Keratinocyte (primary cell): ENCODE results near the gene HOXD13. TPM values are rescaled to one million over a fixed set of nuclear protein-coding genes. Genes with fewer than 3 reads are reported as not detected.
A peak's percentile ranks its signal among the peaks of the same experiment; 100 is the strongest.

Experiments
- DNase-seq: peaks from one replicate; pipeline ENCODE4 v3.0.0-alpha.2; 2011; ENCODE audit warnings: low read depth, missing footprints, low spot score
- FAIRE-seq: peaks from 2 replicates; lab custom pipeline; 2011; peaks lifted over from hg19 to GRCh38; lab: Jason Lieb, UNC
- H2AFZ ChIP-seq: 2 replicates; pipeline ENCODE4 v1.6.0; 2012; ENCODE audit warnings: low read length, control low read depth, inconsistent platforms; ENCODE audit not compliant: control insufficient read depth
- H3K27ac ChIP-seq: 2 replicates; pipeline ENCODE4 v1.5.1; 2011; ENCODE audit warnings: low read length; ENCODE audit not compliant: control insufficient read depth, insufficient read depth
- H3K27me3 ChIP-seq: 3 replicates; pipeline ENCODE4 v1.6.0; 2011; ENCODE audit warnings: low read length; ENCODE audit not compliant: control insufficient read depth, insufficient read depth; ENCODE audit errors: extremely low read depth
- H3K36me3 ChIP-seq, 2 experiments: 2 replicates in 1 of 2; 3 replicates in 1 of 2; pipeline ENCODE4 v1.5.1; 2011; ENCODE audit warnings: low read length in 2 of 2, mild to moderate bottlenecking in 1 of 2; ENCODE audit not compliant: control insufficient read depth in 2 of 2, insufficient read depth in 2 of 2; ENCODE audit errors: extremely low read depth in 1 of 2
- H3K4me1 ChIP-seq: 3 replicates; pipeline ENCODE4 v1.5.1; 2011; ENCODE audit warnings: low read length; ENCODE audit not compliant: control insufficient read depth, insufficient read depth; ENCODE audit errors: extremely low read depth
- H3K4me2 ChIP-seq: 3 replicates; pipeline ENCODE4 v1.6.0; 2011; ENCODE audit warnings: low read depth, low read length; ENCODE audit not compliant: control insufficient read depth, insufficient read depth; ENCODE audit errors: extremely low read depth
- H3K4me3 ChIP-seq, 3 experiments: fragments of 200-600 bp in 1 of 3; sonication (generic) in 1 of 3; 2 replicates in 2 of 3; 3 replicates in 1 of 3; pipeline ENCODE4 v1.5.1; 2011 to 2016; ENCODE audit warnings: low read length in 3 of 3, mild to moderate bottlenecking in 3 of 3, control low read depth in 2 of 3, inconsistent platforms in 1 of 3, low read depth in 1 of 3, mixed read lengths in 1 of 3, mixed run types in 1 of 3, moderate library complexity in 1 of 3; ENCODE audit not compliant: control insufficient read depth in 2 of 3, insufficient read depth in 2 of 3; ENCODE audit errors: extremely low read depth in 1 of 3
- H3K79me2 ChIP-seq: 2 replicates; pipeline ENCODE4 v1.6.0; 2012; ENCODE audit warnings: low read length; ENCODE audit not compliant: control insufficient read depth, insufficient read depth
- H3K9ac ChIP-seq: 3 replicates; pipeline ENCODE4 v1.6.0; 2011; ENCODE audit warnings: low read length; ENCODE audit not compliant: control insufficient read depth, insufficient read depth; ENCODE audit errors: extremely low read depth
- H3K9me1 ChIP-seq: 3 replicates; pipeline ENCODE4 v1.6.0; 2011; ENCODE audit warnings: low read length; ENCODE audit not compliant: control insufficient read depth, insufficient read depth; ENCODE audit errors: extremely low read depth
- H3K9me3 ChIP-seq: 2 replicates; pipeline ENCODE4 v1.5.1; 2012; ENCODE audit warnings: low read depth, low read length; ENCODE audit not compliant: control insufficient read depth
- H4K20me1 ChIP-seq: 3 replicates; pipeline ENCODE4 v1.6.0; 2011; ENCODE audit warnings: low read length; ENCODE audit not compliant: control insufficient read depth, insufficient read depth; ENCODE audit errors: extremely low read depth
- EZH2 ChIP-seq: IDR thresholded peaks from one replicate; pipeline ENCODE4 v1.6.1; 2012; ENCODE audit warnings: inconsistent platforms, mild to moderate bottlenecking, low read length, moderate library complexity
- dilution Hi-C: fragments of 300-500 bp; cut with MboI; formaldehyde crosslinking; loops from one replicate; pipeline ENCODE4 v1.7.0; 2020; ENCODE audit warnings: low sequenced_read_pairs; ENCODE audit not compliant: extremely low pct_ligation_motif_present
- polyA plus RNA-seq, 5 experiments: library from polyadenylated mRNA; depleted of rRNA in 3 of 5; stranded (reverse) in 3 of 5; stranded (forward) in 1 of 5; unstranded in 1 of 5; fragments of >200 nt; gene quantifications; 1 replicate in 1 of 5; 2 replicates in 3 of 5; 3 replicates in 1 of 5; pipeline versions ENCODE4 v1.2.1 to v1.2.3, GENCODE V29; 2011 to 2012; ENCODE audit warnings: missing spikeins in 2 of 5, low read depth in 1 of 5, low replicate concordance in 1 of 5
- TF ChIP-seq, protein P1 (sequence below), 3 experiments: IDR thresholded peaks in 1 of 3; conservative IDR thresholded peaks in 1 of 3; optimal IDR thresholded peaks in 1 of 3; 2 replicates in 2 of 3; 3 replicates in 1 of 3; pipeline versions ENCODE3 to v1.5.1; 2011; ENCODE audit warnings: low read length in 3 of 3, mild to moderate bottlenecking in 3 of 3, moderate library complexity in 2 of 3, control low read depth in 1 of 3, inconsistent platforms in 1 of 3; ENCODE audit not compliant: insufficient read depth in 2 of 3; ENCODE audit errors: extremely low read depth in 1 of 3

HOXD13 gene
- polyA plus RNA-seq, 1 donor (not counting 4 experiments of a cell fraction or from before 2014, with no cell fraction given): not detected

DNA sequence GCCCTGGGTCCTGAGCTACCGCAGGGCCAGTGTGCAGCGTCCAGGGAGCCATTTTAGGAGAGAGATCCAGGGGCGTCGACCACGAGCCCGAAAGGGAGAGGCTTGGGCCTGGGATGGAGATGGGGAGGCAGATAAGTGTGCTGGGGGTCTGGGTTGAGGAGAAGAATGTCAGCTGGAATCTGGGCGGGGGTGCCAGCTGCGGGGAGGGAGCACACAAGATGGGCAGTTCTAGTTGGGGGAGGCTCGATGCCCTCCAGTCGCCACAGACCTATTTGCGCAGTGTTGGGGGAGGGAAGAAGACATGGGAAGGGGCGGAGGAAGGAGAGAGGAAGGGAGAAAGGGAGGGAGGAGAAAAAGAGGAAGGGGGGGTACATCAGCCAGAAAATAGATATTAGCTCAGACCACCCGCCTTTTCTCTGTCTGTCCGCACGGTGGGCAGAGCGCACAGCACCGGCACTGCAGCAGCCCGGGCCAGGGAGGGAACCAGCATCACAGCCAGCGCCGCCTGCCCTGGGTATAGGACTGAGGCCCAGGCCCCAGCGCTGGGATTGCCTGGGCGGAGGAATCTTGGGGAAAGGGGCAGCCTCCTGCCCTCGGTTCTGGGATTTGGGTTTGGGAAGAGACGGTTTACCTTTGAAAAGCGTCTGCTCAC, 12.7 kb downstream of the HOXD13 start:
- H3K9me3 ChIP-seq: no peaks in the 10 kb centered on the region
- H3K9me1 ChIP-seq: no peaks in the 10 kb centered on the region
- H3K27me3 ChIP-seq: peaks cover 95% of the 10 kb centered on the region
- no peak overlapping the region for H3K9ac ChIP-seq
- no peaks in the 10 kb centered on the region for H4K20me1 ChIP-seq
- H3K4me2 ChIP-seq: no peak overlapping the region
- H3K79me2 ChIP-seq: no peaks in the 10 kb centered on the region
- TF ChIP-seq, protein P1, sequence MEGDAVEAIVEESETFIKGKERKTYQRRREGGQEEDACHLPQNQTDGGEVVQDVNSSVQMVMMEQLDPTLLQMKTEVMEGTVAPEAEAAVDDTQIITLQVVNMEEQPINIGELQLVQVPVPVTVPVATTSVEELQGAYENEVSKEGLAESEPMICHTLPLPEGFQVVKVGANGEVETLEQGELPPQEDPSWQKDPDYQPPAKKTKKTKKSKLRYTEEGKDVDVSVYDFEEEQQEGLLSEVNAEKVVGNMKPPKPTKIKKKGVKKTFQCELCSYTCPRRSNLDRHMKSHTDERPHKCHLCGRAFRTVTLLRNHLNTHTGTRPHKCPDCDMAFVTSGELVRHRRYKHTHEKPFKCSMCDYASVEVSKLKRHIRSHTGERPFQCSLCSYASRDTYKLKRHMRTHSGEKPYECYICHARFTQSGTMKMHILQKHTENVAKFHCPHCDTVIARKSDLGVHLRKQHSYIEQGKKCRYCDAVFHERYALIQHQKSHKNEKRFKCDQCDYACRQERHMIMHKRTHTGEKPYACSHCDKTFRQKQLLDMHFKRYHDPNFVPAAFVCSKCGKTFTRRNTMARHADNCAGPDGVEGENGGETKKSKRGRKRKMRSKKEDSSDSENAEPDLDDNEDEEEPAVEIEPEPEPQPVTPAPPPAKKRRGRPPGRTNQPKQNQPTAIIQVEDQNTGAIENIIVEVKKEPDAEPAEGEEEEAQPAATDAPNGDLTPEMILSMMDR (optimal IDR thresholded peaks at IDR 0.05 in 1 of 3, IDR thresholded peaks at IDR 0.05 in 1 of 3, conservative IDR thresholded peaks at IDR 0.05 in 1 of 3; ENCODE audit: extremely low read depth in 1 of 3, insufficient read depth in 2 of 3, low read length in 3 of 3): no peak
- peak; percentile 9 for TF ChIP-seq EZH2
- dilution Hi-C loops: no loop called here
- H3K27ac ChIP-seq: no peak overlapping the region
- FAIRE-seq (no peak), DNase-seq (no peak)
- no peak overlapping the region for H3K4me3 ChIP-seq
- H3K4me1 ChIP-seq: peaks cover 5% of the 10 kb centered on the region
- H3K36me3 ChIP-seq: no peaks in the 10 kb centered on the region
- no peak overlapping the region for H2AFZ ChIP-seq

DNA sequence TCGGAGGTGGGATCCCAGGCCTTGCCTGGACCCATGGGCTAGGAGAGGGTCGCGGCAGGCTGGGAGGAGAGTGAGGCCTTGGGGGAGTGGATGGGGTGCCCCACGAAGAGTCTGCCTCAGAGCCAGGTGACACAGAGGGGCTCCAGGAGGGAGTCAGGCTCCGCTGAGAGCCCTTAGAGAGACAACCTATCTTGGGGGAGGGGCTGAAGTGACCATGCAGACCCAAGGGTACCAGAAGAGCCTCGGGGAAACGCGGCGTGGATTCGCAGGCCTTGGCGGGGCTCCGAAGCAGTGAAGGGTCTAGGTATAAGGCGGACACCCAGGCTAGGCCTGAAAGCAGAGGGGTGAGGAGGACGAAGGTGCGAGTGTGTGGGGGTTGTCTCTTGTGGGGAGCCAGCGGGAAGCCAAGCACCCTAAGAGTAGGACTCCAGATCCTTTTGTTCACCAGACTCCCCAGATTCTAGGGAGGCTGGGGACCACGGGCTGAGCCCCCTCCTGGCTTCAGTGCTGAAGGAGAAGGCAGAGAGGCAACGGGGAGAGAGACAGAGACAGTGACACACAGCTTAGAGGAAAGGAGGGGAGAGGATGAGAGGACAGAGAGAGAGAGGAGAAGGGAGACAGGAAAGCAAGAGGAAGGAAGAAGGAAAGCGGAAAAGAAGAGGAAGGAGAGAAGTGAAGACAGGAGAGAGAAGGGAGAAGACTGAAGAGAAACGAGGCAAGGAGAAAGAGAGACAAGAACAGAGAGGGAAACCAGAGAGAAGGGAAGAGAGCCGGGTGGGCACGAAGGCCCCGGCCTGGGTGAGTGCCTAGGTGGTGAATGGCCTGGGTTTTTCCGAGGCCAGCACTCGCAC, 13.4 kb downstream of the HOXD13 start:
- no peaks in the 10 kb centered on the region for H3K9me3 ChIP-seq
- H2AFZ ChIP-seq: no peak overlapping the region
- H3K9ac ChIP-seq: no peak overlapping the region
- H3K9me1 ChIP-seq: no peaks in the 10 kb centered on the region
- DNase-seq: no peak
- TF ChIP-seq, protein P1 (optimal IDR thresholded peaks at IDR 0.05 in 1 of 3, IDR thresholded peaks at IDR 0.05 in 1 of 3, conservative IDR thresholded peaks at IDR 0.05 in 1 of 3; ENCODE audit: extremely low read depth in 1 of 3, insufficient read depth in 2 of 3, low read length in 3 of 3): no peak
- TF ChIP-seq EZH2: peak; percentile 38
- peaks cover 94% of the 10 kb centered on the region for H3K27me3 ChIP-seq
- H3K4me2 ChIP-seq: peak overlapping the region; percentile 56
- H3K27ac ChIP-seq: no peak overlapping the region
- H3K4me1 ChIP-seq: peaks cover 5% of the 10 kb centered on the region
- H4K20me1 ChIP-seq: no peaks in the 10 kb centered on the region
- H3K36me3 ChIP-seq: no peaks in the 10 kb centered on the region
- no peak for FAIRE-seq
- H3K4me3 ChIP-seq: peak overlapping the region in 2 of 3 experiments; percentile 27 to 48
- dilution Hi-C loops: no loop called here
- no peaks in the 10 kb centered on the region for H3K79me2 ChIP-seq
